Neural progenitor cell (in vitro differentiated cells): ENCODE data around the gene TMX4. TPM values are rescaled to one million over a fixed set of nuclear protein-coding genes. Genes with fewer than 3 reads are reported as not detected.

Experiments used
- DNase-seq: peaks from one replicate; pipeline ENCODE4 v3.0.0-alpha.2; 2016; ENCODE audit warnings: low spot score
- H2AFZ ChIP-seq: fragments of 200-600 bp; sonication (generic); replicated peaks from 2 replicates; pipeline ENCODE4 v1.6.1; 2016; ENCODE audit warnings: antibody characterized with exemption
- H3F3A ChIP-seq: fragments of 200-600 bp; sonication (generic); 2 replicates; pipeline ENCODE4 v1.6.1; 2016; ENCODE audit warnings: antibody characterized with exemption, low read depth
- H3K27ac ChIP-seq: fragments of 200-600 bp; sonication (generic); 2 replicates; pipeline ENCODE4 v1.5.1; 2016; ENCODE audit warnings: mild to moderate bottlenecking
- H3K27me3 ChIP-seq: fragments of 200-600 bp; sonication (generic); 2 replicates; pipeline ENCODE4 v1.6.1; 2016; ENCODE audit warnings: mild to moderate bottlenecking, moderate library complexity
- H3K36me3 ChIP-seq: fragments of 200-600 bp; sonication (generic); 2 replicates; pipeline ENCODE4 v1.5.1; 2016
- H3K4me1 ChIP-seq: fragments of 200-600 bp; sonication (generic); 2 replicates; pipeline ENCODE4 v1.6.1; 2016; ENCODE audit warnings: mixed run types
- H3K4me2 ChIP-seq: fragments of 200-600 bp; sonication (generic); 2 replicates; pipeline ENCODE4 v1.6.1; 2016
- H3K4me3 ChIP-seq: fragments of 200-600 bp; sonication (generic); 2 replicates; pipeline ENCODE4 v1.5.1; 2016
- H3K79me2 ChIP-seq: fragments of 200-600 bp; sonication (generic); 2 replicates; pipeline ENCODE4 v1.6.1; 2016; ENCODE audit warnings: low read depth
- H3K9ac ChIP-seq: fragments of 200-600 bp; sonication (generic); 2 replicates; pipeline ENCODE4 v1.6.1; 2016
- H3K9me3 ChIP-seq: fragments of 200-600 bp; sonication (generic); 2 replicates; pipeline ENCODE4 v1.5.1; 2016; ENCODE audit warnings: low read depth
- H4K20me1 ChIP-seq: fragments of 200-600 bp; sonication (generic); 2 replicates; pipeline ENCODE4 v1.6.1; 2016; ENCODE audit warnings: low read depth
- H3K27ac Mint-ChIP-seq: 3 replicates; pipeline ENCODE4 v1.8.0; 2021; ENCODE audit warnings: mixed read lengths
- H3K27me3 Mint-ChIP-seq: 2 replicates; pipeline ENCODE4 v1.8.0; 2022; ENCODE audit warnings: low read depth, mild to moderate bottlenecking, inconsistent platforms, moderate library complexity, mixed read lengths; ENCODE audit not compliant: insufficient read depth
- H3K36me3 Mint-ChIP-seq: 3 replicates; pipeline ENCODE4 v1.8.0; 2021; ENCODE audit warnings: mixed read lengths
- H3K4me1 Mint-ChIP-seq: 3 replicates; pipeline ENCODE4 v1.8.0; 2021; ENCODE audit warnings: mixed read lengths
- H3K4me3 Mint-ChIP-seq: 3 replicates; pipeline ENCODE4 v1.8.0; 2021; ENCODE audit warnings: mild to moderate bottlenecking, moderate library complexity, mixed read lengths
- H3K9me3 Mint-ChIP-seq: 3 replicates; pipeline ENCODE4 v1.8.0; 2020; ENCODE audit warnings: mixed read lengths
- EZH2 ChIP-seq: fragments of 200-600 bp; sonication (generic); IDR thresholded peaks from 2 replicates; pipeline ENCODE4 v1.6.1; 2017; ENCODE audit warnings: antibody characterized with exemption, mild to moderate bottlenecking, moderate library complexity
- EZH2phosphoT487 ChIP-seq: fragments of 200-600 bp; sonication (generic); IDR thresholded peaks from 2 replicates; pipeline ENCODE4 v1.6.1; 2017; ENCODE audit warnings: antibody characterized with exemption
- total RNA-seq: library from RNA; depleted of rRNA; stranded (reverse); fragments of >200 nt; gene quantifications from 2 replicates; pipeline ENCODE4 v1.2.3, GENCODE V29; 2015; ENCODE audit warnings: low replicate concordance
- TF ChIP-seq, protein P1 (sequence below): fragments of 200-600 bp; sonication (generic); IDR thresholded peaks from 2 replicates; pipeline ENCODE4 v1.5.1; 2017; ENCODE audit warnings: antibody characterized with exemption, mild to moderate bottlenecking

Gene TMX4
- total RNA-seq, 1 donor from 2014 or later, result 10.4 TPM

GRCh38 chr20:8060977-8061376, 41.4 kb upstream of the TMX4 start:
- Histone ChIP-seq H3K9ac (no peak overlapping the region), H3K4me3 (no peak overlapping the region), H3K4me1 (no peaks in the 10 kb centered on the region), H3K9me3 (no peaks in the 10 kb centered on the region), H3F3A (no peaks in the 10 kb centered on the region), H3K4me2 (no peak overlapping the region), H2AFZ (no peak overlapping the region), H3K79me2 (no peaks in the 10 kb centered on the region), H3K27me3 (no peaks in the 10 kb centered on the region), H4K20me1 (no peaks in the 10 kb centered on the region), H3K36me3 (no peaks in the 10 kb centered on the region), H3K27ac (no peak overlapping the region)
- Mint-ChIP-seq H3K27me3 (no peaks in the 10 kb centered on the region), H3K4me1 (no peaks in the 10 kb centered on the region), H3K4me3 (no peak overlapping the region), H3K9me3 (no peaks in the 10 kb centered on the region), H3K27ac (no peak overlapping the region), H3K36me3 (no peaks in the 10 kb centered on the region)
- DNase-seq, result no peak
- TF ChIP-seq, protein P1, sequence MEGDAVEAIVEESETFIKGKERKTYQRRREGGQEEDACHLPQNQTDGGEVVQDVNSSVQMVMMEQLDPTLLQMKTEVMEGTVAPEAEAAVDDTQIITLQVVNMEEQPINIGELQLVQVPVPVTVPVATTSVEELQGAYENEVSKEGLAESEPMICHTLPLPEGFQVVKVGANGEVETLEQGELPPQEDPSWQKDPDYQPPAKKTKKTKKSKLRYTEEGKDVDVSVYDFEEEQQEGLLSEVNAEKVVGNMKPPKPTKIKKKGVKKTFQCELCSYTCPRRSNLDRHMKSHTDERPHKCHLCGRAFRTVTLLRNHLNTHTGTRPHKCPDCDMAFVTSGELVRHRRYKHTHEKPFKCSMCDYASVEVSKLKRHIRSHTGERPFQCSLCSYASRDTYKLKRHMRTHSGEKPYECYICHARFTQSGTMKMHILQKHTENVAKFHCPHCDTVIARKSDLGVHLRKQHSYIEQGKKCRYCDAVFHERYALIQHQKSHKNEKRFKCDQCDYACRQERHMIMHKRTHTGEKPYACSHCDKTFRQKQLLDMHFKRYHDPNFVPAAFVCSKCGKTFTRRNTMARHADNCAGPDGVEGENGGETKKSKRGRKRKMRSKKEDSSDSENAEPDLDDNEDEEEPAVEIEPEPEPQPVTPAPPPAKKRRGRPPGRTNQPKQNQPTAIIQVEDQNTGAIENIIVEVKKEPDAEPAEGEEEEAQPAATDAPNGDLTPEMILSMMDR, result no peak
- TF ChIP-seq EZH2phosphoT487 (no peak), EZH2 (no peak)

DNA sequence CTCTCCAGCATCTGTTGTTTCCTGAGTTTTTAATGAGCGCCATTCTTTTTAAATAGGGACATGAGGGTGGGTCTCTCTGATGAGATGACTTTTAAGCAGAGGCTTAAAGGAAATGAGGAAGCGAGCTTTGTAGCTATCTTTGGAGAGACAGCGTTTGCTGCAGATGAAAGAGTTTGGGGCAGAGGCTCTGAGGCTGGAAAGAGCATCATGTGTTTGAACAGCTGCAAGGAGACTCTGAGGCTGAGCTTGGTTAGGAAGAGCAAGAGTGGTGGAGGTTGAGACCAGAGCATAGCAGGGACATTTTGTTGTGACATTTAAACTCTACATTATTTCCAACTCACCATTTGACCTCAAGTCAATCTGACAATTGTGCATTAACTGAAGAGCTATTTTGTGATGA, 38.3 kb upstream of the TMX4 start:
- H3K9me3 Mint-ChIP-seq, result no peaks in the 10 kb centered on the region
- H3F3A ChIP-seq, result no peaks in the 10 kb centered on the region
- no peaks in the 10 kb centered on the region for H3K27me3 ChIP-seq
- no peaks in the 10 kb centered on the region for H3K9me3 ChIP-seq
- DNase-seq, result no peak
- H3K4me1 Mint-ChIP-seq, result peaks cover 2% of the 10 kb centered on the region
- no peak overlapping the region for H3K9ac ChIP-seq
- no peak for TF ChIP-seq EZH2
- TF ChIP-seq EZH2phosphoT487, result no peak
- TF ChIP-seq, protein P1, result no peak
- H4K20me1 ChIP-seq, result no peaks in the 10 kb centered on the region
- H3K4me1 ChIP-seq, result no peaks in the 10 kb centered on the region
- no peak overlapping the region for H2AFZ ChIP-seq
- no peak overlapping the region for H3K4me3 Mint-ChIP-seq
- no peak overlapping the region for H3K4me2 ChIP-seq
- no peak overlapping the region for H3K4me3 ChIP-seq
- H3K27ac Mint-ChIP-seq, result no peak overlapping the region
- H3K36me3 Mint-ChIP-seq, result no peaks in the 10 kb centered on the region
- H3K36me3 ChIP-seq, result no peaks in the 10 kb centered on the region
- H3K27ac ChIP-seq, result no peak overlapping the region
- no peaks in the 10 kb centered on the region for H3K27me3 Mint-ChIP-seq
- no peaks in the 10 kb centered on the region for H3K79me2 ChIP-seq

- Histone ChIP-seq H3K9me3 (no peaks in the 10 kb centered on the region), H3K79me2 (no peaks in the 10 kb centered on the region), H3K27ac (no peak overlapping the region), H3K27me3 (no peaks in the 10 kb centered on the region), H3K9ac (no peak overlapping the region), H3K4me3 (no peak overlapping the region), H3K36me3 (no peaks in the 10 kb centered on the region), H2AFZ (no peak overlapping the region), H3K4me2 (no peak overlapping the region), H3F3A (no peaks in the 10 kb centered on the region), H3K4me1 (no peaks in the 10 kb centered on the region), H4K20me1 (no peaks in the 10 kb centered on the region)
- Mint-ChIP-seq H3K9me3 (no peaks in the 10 kb centered on the region), H3K4me3 (no peak overlapping the region), H3K4me1 (peaks cover 2% of the 10 kb centered on the region), H3K27ac (no peak overlapping the region), H3K27me3 (no peaks in the 10 kb centered on the region), H3K36me3 (no peaks in the 10 kb centered on the region)
- DNase-seq, result no peak
- TF ChIP-seq EZH2 (no peak), EZH2phosphoT487 (no peak)
- TF ChIP-seq, protein P1, result no peak
These were observed 35.5 kb upstream of the TMX4 start for GRCh38 chr20:8055096-8055495.
